HepG2 (cell line): Measurements from ENCODE around the gene CDCP1. TPM values are rescaled to one million over a fixed set of nuclear protein-coding genes. Genes with fewer than 3 reads are reported as not detected.

Experiments used
- ATAC-seq: fragments of 200-7000 bp; cut with Tn5 transposase; 3 replicates; pipeline ENCODE4 v1.9.1; 2020; ENCODE audit warnings: mild to moderate bottlenecking, moderate library complexity
- BruUV-seq: library from RNA; stranded (reverse); fragments of 400-500 nt; replicated peaks from 2 replicates; lab custom pipeline; 2021; lab: Mats Ljungman, UMichigan
- CTCF ChIA-PET: fragments of 300-600 bp; formaldehyde crosslinking; extraction: SDS; loops from one replicate; lab custom pipeline; 2021; ENCODE audit warnings: low total read pairs, inconsistent platforms, low intra/inter-chr PET ratio; lab: Yijun Ruan, JAX
- POLR2A ChIA-PET: fragments of 350-600 bp; sonication (Branson Sonifier 250); formaldehyde crosslinking; loops from one replicate; lab custom pipeline; 2020; ENCODE audit warnings: antibody characterized with exemption, inconsistent platforms; lab: Yijun Ruan, JAX
- DNase-seq: peaks from one replicate; pipeline ENCODE4 v3.0.0-alpha.2; 2015; ENCODE audit warnings: low spot score
- FAIRE-seq: peaks from 3 replicates; lab custom pipeline; 2011; peaks lifted over from hg19 to GRCh38; lab: Jason Lieb, UNC
- H2AFZ ChIP-seq: one replicate; pipeline ENCODE4 v1.6.1; 2011; ENCODE audit warnings: low read length, inconsistent platforms
- H3K27ac ChIP-seq: fragments of 300-600 bp; 3 replicates; pipeline ENCODE4 v1.8.0; 2011; ENCODE audit warnings: mixed run types, mild to moderate bottlenecking, mixed read lengths, low read length, inconsistent platforms; ENCODE audit not compliant: insufficient read depth; ENCODE audit errors: extremely low read length
- H3K27me3 ChIP-seq, 2 experiments: fragments of 200-600 bp in 1 of 2; 2 replicates in 1 of 2; 3 replicates in 1 of 2; pipeline versions ENCODE4 v1.6.0 to v1.8.0; 2011; ENCODE audit warnings: low read length in 2 of 2, mild to moderate bottlenecking in 2 of 2, moderate library complexity in 2 of 2, inconsistent platforms in 1 of 2; ENCODE audit not compliant: insufficient read depth in 2 of 2, control insufficient read depth in 1 of 2
- H3K36me3 ChIP-seq, 2 experiments: fragments of 200-600 bp in 1 of 2; replicated peaks in 1 of 2; 2 replicates in 1 of 2; 3 replicates in 1 of 2; pipeline versions ENCODE4 v1.5.1 to v1.8.0; 2011; ENCODE audit warnings: low read length in 2 of 2, inconsistent platforms in 1 of 2; ENCODE audit not compliant: insufficient read depth in 2 of 2, control insufficient read depth in 1 of 2
- H3K4me1 ChIP-seq: 2 replicates; pipeline ENCODE4 v1.5.1; 2012; ENCODE audit warnings: low read length, inconsistent platforms; ENCODE audit not compliant: insufficient read depth
- H3K4me2 ChIP-seq: 2 replicates; pipeline ENCODE4 v1.6.0; 2011; ENCODE audit warnings: low read depth, low read length, inconsistent platforms
- H3K4me3 ChIP-seq, 3 experiments: fragments of 200-600 bp in 1 of 3; sonication (generic), shearing (Covaris generic) in 1 of 3; replicated peaks in 1 of 3; 2 replicates each; pipeline ENCODE4 v1.5.1; 2011 to 2016; ENCODE audit warnings: low read length in 3 of 3, inconsistent platforms in 2 of 3, low read depth in 2 of 3, mild to moderate bottlenecking in 2 of 3, control low read depth in 1 of 3, mixed read lengths in 1 of 3; ENCODE audit not compliant: insufficient read depth in 1 of 3
- H3K79me2 ChIP-seq: one replicate; pipeline ENCODE4 v1.6.1; 2011; ENCODE audit warnings: low read length, inconsistent platforms; ENCODE audit not compliant: insufficient read depth
- H3K9ac ChIP-seq: 2 replicates; pipeline ENCODE4 v1.6.0; 2011; ENCODE audit warnings: mild to moderate bottlenecking, low read depth, low read length, inconsistent platforms; ENCODE audit not compliant: insufficient read depth
- H3K9me3 ChIP-seq: 2 replicates; pipeline ENCODE4 v1.5.1; 2012; ENCODE audit warnings: mild to moderate bottlenecking, low read length
- H4K20me1 ChIP-seq: 2 replicates; pipeline ENCODE4 v1.6.0; 2011; ENCODE audit warnings: inconsistent platforms, mild to moderate bottlenecking, low read length, moderate library complexity; ENCODE audit not compliant: insufficient read depth
- ATF3 ChIP-seq: sonication (generic); formaldehyde crosslinking; IDR thresholded peaks from 2 replicates; pipeline ENCODE4 v1.4.0; 2020; ENCODE audit warnings: missing genetic modification reagents
- HNRNPL ChIP-seq: fragments of 200-400 bp; formaldehyde crosslinking; IDR thresholded peaks from 2 replicates; pipeline ENCODE4 v1.6.1; 2017; ENCODE audit warnings: mild to moderate bottlenecking, low read depth, low read length
- MNT ChIP-seq: fragments of 450-650 bp; IDR thresholded peaks from 2 replicates; pipeline ENCODE4 v1.6.1; 2016
- PATZ1 ChIP-seq: sonication (generic); formaldehyde crosslinking; IDR thresholded peaks from 2 replicates; pipeline ENCODE4 v1.4.0; 2020; ENCODE audit warnings: missing genetic modification reagents
- ZNF235 ChIP-seq: sonication (generic); formaldehyde crosslinking; IDR thresholded peaks from 2 replicates; pipeline ENCODE4 v1.8.1; 2023; ENCODE audit warnings: mild to moderate bottlenecking, missing genetic modification reagents, borderline replicate concordance
- ZNF451 ChIP-seq: sonication (generic); formaldehyde crosslinking; IDR thresholded peaks from 2 replicates; pipeline ENCODE4 v1.5.0; 2020; ENCODE audit warnings: mild to moderate bottlenecking, missing genetic modification reagents
- WGBS: methylation state at CpG from one replicate; pipeline ENCODE4 v1.1.6; 2017; ENCODE audit warnings: low lambda C conversion rate; 5-methylcytosine and 5-hydroxymethylcytosine counted together
- in situ Hi-C: cut with HindIII; loops from 2 replicates; pipeline ENCODE4 v1.10.0; 2017; ENCODE audit warnings: low pct_unique_long_range_greater_than_20kb; ENCODE audit not compliant: extremely low pct_ligation_motif_present
- intact Hi-C: fragments of 100-400 bp; cut with micrococcal nuclease; formaldehyde crosslinking; loops from one replicate; pipeline ENCODE4 v1.10.0; 2022; ENCODE audit not compliant: unreplicated experiment
- polyA plus RNA-seq, 8 experiments: library from polyadenylated mRNA; depleted of rRNA in 3 of 8; stranded (reverse) in 7 of 8; unstranded in 1 of 8; fragments of >200 nt; fragmentation: Illumina TruSeq in 4 of 8; extraction: Trizol in 4 of 8; gene quantifications; 2 replicates each; pipeline versions ENCODE4 v1.2.1 to v1.2.3, GENCODE V29; 2011 to 2016; ENCODE audit warnings: low read depth in 4 of 8, missing spikeins in 1 of 8, mixed read lengths in 1 of 8; ENCODE audit not compliant: insufficient read depth in 1 of 8
- total RNA-seq, 5 experiments: library from RNA; depleted of rRNA; stranded (reverse); fragments of >200 nt; fragmentation: Illumina TruSeq; extraction: Trizol; gene quantifications; 2 replicates each; pipeline ENCODE4 v1.2.3, GENCODE V29; 2016; ENCODE audit warnings: low read depth in 1 of 5

CDCP1 gene
- total and polyA plus RNA-seq, 2 of the 13 experiments (the other 11 are each of a cell fraction or from before 2014, with no cell fraction given), result 0.11 to 0.18 TPM

- in situ Hi-C loops (no loop called here), intact Hi-C loops (no loop called here)
- H3K9me3 ChIP-seq, result no peaks in the 10 kb centered on the region
- ChIA-PET CTCF (no interaction called here), POLR2A (no interaction called here)
- no peak for TF ChIP-seq HNRNPL
- no peak for TF ChIP-seq ZNF451
- no peak for TF ChIP-seq ATF3
- no peak for TF ChIP-seq ZNF235 (CRISPR knock-in tag)
- no peak overlapping the region for H3K4me2 ChIP-seq
- no peaks in the 10 kb centered on the region; a peak in 1 of 5 replicates for H3K27me3 ChIP-seq
- BruUV-seq, result no TSS peak
- FAIRE-seq (no peak), ATAC-seq (no peak), DNase-seq (no peak)
- WGBS, result 14% methylated on average over 2 of the region's 2 CpGs
- no peaks in the 10 kb centered on the region for H4K20me1 ChIP-seq
- H3K4me1 ChIP-seq, result peaks cover 8% of the 10 kb centered on the region
- no peaks in the 10 kb centered on the region for H3K79me2 ChIP-seq
- H2AFZ ChIP-seq, result no peak overlapping the region
- H3K4me3 ChIP-seq, result no peak overlapping the region
- H3K27ac ChIP-seq, result no peak overlapping the region
- H3K36me3 ChIP-seq, result no peaks in the 10 kb centered on the region
- no peak overlapping the region for H3K9ac ChIP-seq
Observed at GRCh38 chr3:45081506-45082141, 64.6 kb downstream of the CDCP1 start.

GRCh38 chr3:45080824-45081223 lies 65.4 kb downstream of the CDCP1 start:
- Histone ChIP-seq H3K36me3 (no peaks in the 10 kb centered on the region), H3K9me3 (no peaks in the 10 kb centered on the region), H2AFZ (no peak overlapping the region), H3K4me2 (no peak overlapping the region), H4K20me1 (no peaks in the 10 kb centered on the region), H3K27me3 (no peaks in the 10 kb centered on the region; a peak in 1 of 5 replicates)
- CTCF ChIA-PET, result no interaction called here
- BruUV-seq, result no TSS peak
- intact Hi-C loops, result no loop called here
- WGBS, result 0% methylated on average over 1 of the region's 1 CpG
- peak; percentile 33; the same call in 1 of the 2 replicates for TF ChIP-seq MNT
- TF ChIP-seq PATZ1 (CRISPR knock-in tag), result no peak
- TF ChIP-seq, all 625 proteins: peak for 1
- FAIRE-seq (no peak), ATAC-seq (no peak), DNase-seq (no peak)
- H3K27ac ChIP-seq, result no peak overlapping the region
- H3K4me1 ChIP-seq, result peaks cover 8% of the 10 kb centered on the region
- no peak overlapping the region for H3K9ac ChIP-seq
- POLR2A ChIA-PET, result no interaction called here
- H3K79me2 ChIP-seq, result no peaks in the 10 kb centered on the region
- in situ Hi-C loops, result no loop called here
- no peak overlapping the region for H3K4me3 ChIP-seq
